Measurements from ENCODE around the gene RGL2. TPM values are rescaled to one million over a fixed set of nuclear protein-coding genes. Genes with fewer than 3 reads are reported as not detected.

RGL2 gene
- total RNA-seq, 1 experiment from 2014 or later = 84.4 TPM

DNA sequence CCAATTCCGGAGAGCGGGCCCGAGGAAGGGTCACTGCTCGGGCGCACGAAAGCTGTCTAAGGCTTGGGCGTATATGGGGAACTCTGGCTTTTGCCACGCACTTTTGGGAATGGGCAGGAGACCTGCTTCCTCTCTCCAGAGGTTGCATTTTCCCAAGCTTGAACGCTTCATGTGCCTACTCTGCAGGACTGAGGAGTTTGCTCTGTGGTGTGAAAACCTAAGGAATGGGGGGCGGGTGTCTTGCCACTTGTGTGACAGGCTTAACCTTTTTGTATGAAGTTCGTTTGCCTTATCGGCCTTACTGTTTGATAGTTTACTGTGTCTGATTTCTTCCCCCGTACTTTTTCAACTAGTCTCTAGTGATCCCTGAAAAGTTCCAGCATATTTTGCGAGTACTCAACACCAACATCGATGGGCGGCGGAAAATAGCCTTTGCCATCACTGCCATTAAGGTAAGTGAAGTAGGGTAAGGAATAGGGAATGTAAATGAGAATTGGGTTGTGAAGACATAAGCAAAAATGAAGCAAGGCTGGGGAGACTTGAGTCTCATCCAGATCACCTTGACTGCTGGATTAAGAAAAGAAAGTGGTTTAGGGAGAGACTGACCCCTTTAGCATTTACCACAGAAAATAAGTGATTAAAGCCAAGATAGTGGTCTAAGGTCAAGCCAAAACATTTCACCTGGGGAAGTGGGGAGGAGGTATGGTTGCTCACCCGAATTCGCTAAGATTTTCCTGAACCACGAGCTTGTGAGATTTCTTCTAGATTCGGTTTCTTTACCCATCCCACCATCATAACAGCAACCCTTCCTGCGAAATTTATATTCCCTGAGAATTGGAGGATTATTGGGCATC lies 26.2 kb downstream of the RGL2 start:
- TSS peak; percentile 92 for BruUV-seq (replicated peaks)
- Histone ChIP-seq H3K27me3 (ENCODE audit: control insufficient read depth, insufficient read depth, low read length) (no peaks in the 10 kb centered on the region), H3K4me3 (ENCODE audit: low read depth in 2 of 2, low read length in 2 of 2) (peak overlapping the region; percentile 97), H3K9me3 (ENCODE audit: control insufficient read depth, insufficient read depth, low read depth, low read length) (no peaks in the 10 kb centered on the region), H3K4me1 (ENCODE audit: control insufficient read depth, insufficient read depth, low read length) (peaks cover 30% of the 10 kb centered on the region), H3K27ac (ENCODE audit: low read length) (peak overlapping the region; percentile 100), H3K36me3 (ENCODE audit: control insufficient read depth, insufficient read depth, low read length) (peaks cover 35% of the 10 kb centered on the region)
- POLR2A ChIA-PET = interaction anchor here (0.6 to 1.3 kb wide), 4 partner anchors 11 to 328 kb away, joined by 3 to 13 read pairs (median 4); no protein-coding TSS in a partner anchor
- ATAC-seq (peak; percentile 20), DNase-seq (ENCODE audit: low read depth, low spot score) (no peak)
- in situ Hi-C loops (cut with HindIII; ENCODE audit: low pct_unique_long_range_greater_than_20kb, low sequenced_read_pairs) (no loop called here), intact Hi-C loops (cut with micrococcal nuclease; ENCODE audit: unreplicated experiment) (no loop called here)
- TF ChIP-seq TCF7L2 (IDR thresholded peaks at IDR 0.05; ENCODE audit: low read depth, low read length) (no peak), POLR2AphosphoS5 (IDR thresholded peaks at IDR 0.05; ENCODE audit: low read depth, low read length) (peak; percentile 38; the same call in 1 of the 2 replicates), SIN3A (IDR thresholded peaks at IDR 0.05; ENCODE audit: borderline replicate concordance, insufficient read depth, low read depth, low read length) (no peak; the same call in 1 of the 2 replicates), REST (IDR thresholded peaks at IDR 0.05; ENCODE audit: insufficient read depth in 1 of 2, low read depth in 2 of 2, low read length in 1 of 2) (no peak)
- TF ChIP-seq, protein P1, sequence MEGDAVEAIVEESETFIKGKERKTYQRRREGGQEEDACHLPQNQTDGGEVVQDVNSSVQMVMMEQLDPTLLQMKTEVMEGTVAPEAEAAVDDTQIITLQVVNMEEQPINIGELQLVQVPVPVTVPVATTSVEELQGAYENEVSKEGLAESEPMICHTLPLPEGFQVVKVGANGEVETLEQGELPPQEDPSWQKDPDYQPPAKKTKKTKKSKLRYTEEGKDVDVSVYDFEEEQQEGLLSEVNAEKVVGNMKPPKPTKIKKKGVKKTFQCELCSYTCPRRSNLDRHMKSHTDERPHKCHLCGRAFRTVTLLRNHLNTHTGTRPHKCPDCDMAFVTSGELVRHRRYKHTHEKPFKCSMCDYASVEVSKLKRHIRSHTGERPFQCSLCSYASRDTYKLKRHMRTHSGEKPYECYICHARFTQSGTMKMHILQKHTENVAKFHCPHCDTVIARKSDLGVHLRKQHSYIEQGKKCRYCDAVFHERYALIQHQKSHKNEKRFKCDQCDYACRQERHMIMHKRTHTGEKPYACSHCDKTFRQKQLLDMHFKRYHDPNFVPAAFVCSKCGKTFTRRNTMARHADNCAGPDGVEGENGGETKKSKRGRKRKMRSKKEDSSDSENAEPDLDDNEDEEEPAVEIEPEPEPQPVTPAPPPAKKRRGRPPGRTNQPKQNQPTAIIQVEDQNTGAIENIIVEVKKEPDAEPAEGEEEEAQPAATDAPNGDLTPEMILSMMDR (IDR thresholded peaks at IDR 0.05) = no peak
- CTCF ChIA-PET = no interaction called here

GRCh38 chr6:33271468-33272274 lies 27.1 kb downstream of the RGL2 start, which contains the start of the genes RPS18 and VPS52:
RPS18 (plus strand) TSS chr6:33272075; CDS start chr6:33272120, 45 bp downstream.
VPS52 (minus strand) TSS chr6:33271876; CDS start chr6:33271675, 201 bp downstream.
- Histone ChIP-seq H3K9me3 (ENCODE audit: control insufficient read depth, insufficient read depth, low read depth, low read length) (no peaks in the 10 kb centered on the region), H3K4me3 (ENCODE audit: low read depth in 2 of 2, low read length in 2 of 2) (peak within 1 kb of the TSS; percentile 97), H3K27ac (ENCODE audit: low read length) (peak within 1 kb of the TSS; percentile 100), H3K27me3 (ENCODE audit: control insufficient read depth, insufficient read depth, low read length) (no peaks in the 10 kb centered on the region), H3K36me3 (ENCODE audit: control insufficient read depth, insufficient read depth, low read length) (peaks cover 37% of the 10 kb centered on the region), H3K4me1 (ENCODE audit: control insufficient read depth, insufficient read depth, low read length) (peaks cover 28% of the 10 kb centered on the region)
- TF ChIP-seq TCF7L2 (IDR thresholded peaks at IDR 0.05; ENCODE audit: low read depth, low read length) (peak; percentile 21; the same call in 1 of the 2 replicates), SIN3A (IDR thresholded peaks at IDR 0.05; ENCODE audit: borderline replicate concordance, insufficient read depth, low read depth, low read length) (peak; percentile 71; the same call in 1 of the 2 replicates), POLR2AphosphoS5 (IDR thresholded peaks at IDR 0.05; ENCODE audit: low read depth, low read length) (peak; percentile 100), REST (IDR thresholded peaks at IDR 0.05; ENCODE audit: insufficient read depth in 1 of 2, low read depth in 2 of 2, low read length in 1 of 2) (peak; percentile 18 to 62; a peak in 2 of 4 replicates)
- TF ChIP-seq, protein P1 (IDR thresholded peaks at IDR 0.05) = no peak
- ChIA-PET CTCF (no interaction called here), POLR2A (interaction anchor here (0.6 to 1.3 kb wide), 7 partner anchors 10 to 327 kb away, joined by 3 to 13 read pairs (median 4); no protein-coding TSS in a partner anchor)
- ATAC-seq (peak; percentile 93), DNase-seq (ENCODE audit: low read depth, low spot score) (peak; percentile 93)
- TSS peak; percentile 94 for BruUV-seq (replicated peaks)
- in situ Hi-C loops (cut with HindIII; ENCODE audit: low pct_unique_long_range_greater_than_20kb, low sequenced_read_pairs) (no loop called here), intact Hi-C loops (cut with micrococcal nuclease; ENCODE audit: unreplicated experiment) (no loop called here)
